Measurements from ENCODE around the gene SFTPD.
"Not testable (repeated sequence)": the region's sequence is repeated elsewhere in the genome, so short reads cannot be mapped to it uniquely, and the experiment has no call there.

SFTPD gene

GRCh38 chr10:79948976-79949722, at the start of gene SFTPD:
TSS of gene SFTPD (minus strand) at chr10:79949105. CDS start at chr10:79946659, 2,446 bp downstream.
- DNase-seq: no peak

GRCh38 chr10:79995979-79996634, 47.2 kb upstream of the SFTPD start:
- peak; percentile 45 for DNase-seq

- DNase-seq: no peak
Measured at GRCh38 chr10:79994556-79994955, 45.7 kb upstream of the SFTPD start.

GRCh38 chr10:79988199-79988598, 39.3 kb upstream of the SFTPD start:
- not testable (repeated sequence) for DNase-seq

GRCh38 chr10:79986661-79987060, 37.8 kb upstream of the SFTPD start:
- DNase-seq: not testable (repeated sequence)

- no peak for DNase-seq
Measured at GRCh38 chr10:79985481-79986072, 36.7 kb upstream of the SFTPD start.

- DNase-seq: no peak
Measured at GRCh38 chr10:79984851-79985250, 35.9 kb upstream of the SFTPD start.

GRCh38 chr10:79983286-79983909, 34.5 kb upstream of the SFTPD start:
- DNase-seq: no peak

GRCh38 chr10:79982861-79983260, 34.0 kb upstream of the SFTPD start:
- no peak for DNase-seq

GRCh38 chr10:79982362-79982800, 33.5 kb upstream of the SFTPD start:
- DNase-seq: peak; percentile 69

GRCh38 chr10:79981450-79982361, 32.8 kb upstream of the SFTPD start:
- DNase-seq: peak; percentile 70

GRCh38 chr10:79980711-79981110, 31.8 kb upstream of the SFTPD start:
- DNase-seq: no peak

- DNase-seq: no peak
Measured at GRCh38 chr10:79979976-79980687, 31.2 kb upstream of the SFTPD start.

GRCh38 chr10:79979310-79979975, 30.5 kb upstream of the SFTPD start:
- no peak for DNase-seq

GRCh38 chr10:79976999-79977398, 28.1 kb upstream of the SFTPD start:
- DNase-seq: no peak

GRCh38 chr10:79970062-79970461, 21.2 kb upstream of the SFTPD start:
- DNase-seq: no peak

- DNase-seq: no peak
Measured at GRCh38 chr10:79947787-79948424, 999 bp downstream of the SFTPD start.

- no peak for DNase-seq
Measured at GRCh38 chr10:79947083-79947415, 1.9 kb downstream of the SFTPD start.

GRCh38 chr10:79946271-79947082, 2.4 kb downstream of the SFTPD start:
- no peak for DNase-seq
